Vagina (tissue), 2 donors: Measurements from ENCODE around the gene IMPDH2. TPM values are rescaled to one million over a fixed set of nuclear protein-coding genes. Genes with fewer than 3 reads are reported as not detected.

Source experiments
- DNase-seq, 2 donors: peaks; one replicate each; pipeline ENCODE4 v3.0.0-alpha.2; 2017; ENCODE audit errors: extremely low spot score in 2 of 2
- H3K27ac ChIP-seq: fragments of 200-600 bp; sonication (generic); one replicate; pipeline ENCODE4 v1.5.1; 2019
- H3K27me3 ChIP-seq: fragments of 200-600 bp; sonication (generic); one replicate; pipeline ENCODE4 v1.5.1; 2019
- H3K36me3 ChIP-seq, 2 donors: fragments of 200-600 bp; sonication (generic); one replicate each; pipeline ENCODE4 v1.5.1; 2017 to 2019
- H3K4me1 ChIP-seq: fragments of 200-600 bp; sonication (generic); one replicate; pipeline ENCODE4 v1.5.1; 2019
- H3K4me3 ChIP-seq, 2 donors: fragments of 200-600 bp; sonication (generic); 1 replicate in 1 of 2; 2 replicates in 1 of 2; pipeline ENCODE4 v1.5.1; 2016 to 2019
- H3K9me3 ChIP-seq: fragments of 200-600 bp; sonication (generic); one replicate; pipeline ENCODE4 v1.5.1; 2019
- POLR2A ChIP-seq, 2 donors: fragments of 450-650 bp; IDR thresholded peaks; one replicate each; pipeline ENCODE4 v1.6.1; 2017; ENCODE audit warnings: antibody characterized with exemption in 2 of 2, mild to moderate bottlenecking in 2 of 2, moderate library complexity in 2 of 2
- POLR2AphosphoS5 ChIP-seq, 2 donors: sonication (generic); formaldehyde crosslinking; IDR thresholded peaks; one replicate each; pipeline ENCODE4 v1.9.0; 2017; ENCODE audit warnings: antibody characterized with exemption in 2 of 2, mild to moderate bottlenecking in 2 of 2, low read depth in 1 of 2; ENCODE audit not compliant: insufficient read depth in 1 of 2
- intact Hi-C: fragments of 100-400 bp; cut with DNase I; formaldehyde crosslinking; loops from one replicate; pipeline ENCODE4 v1.15.1; 2023
- total RNA-seq: library from RNA; depleted of rRNA; stranded (reverse); fragments of >200 nt; gene quantifications from one replicate; pipeline ENCODE4 v1.2.3, GENCODE V29; 2016
- TF ChIP-seq, protein P1 (sequence below), 3 experiments: fragments of 450-650 bp in 2 of 3; fragments of 200-600 bp in 1 of 3; sonication (generic) in 1 of 3; IDR thresholded peaks; one replicate each; pipeline ENCODE4 v1.5.1; 2017 to 2019; ENCODE audit warnings: antibody characterized with exemption in 3 of 3, mild to moderate bottlenecking in 2 of 3, moderate library complexity in 2 of 3

IMPDH2 gene
- total RNA-seq, 1 donor from 2014 or later, result 185 TPM

DNA sequence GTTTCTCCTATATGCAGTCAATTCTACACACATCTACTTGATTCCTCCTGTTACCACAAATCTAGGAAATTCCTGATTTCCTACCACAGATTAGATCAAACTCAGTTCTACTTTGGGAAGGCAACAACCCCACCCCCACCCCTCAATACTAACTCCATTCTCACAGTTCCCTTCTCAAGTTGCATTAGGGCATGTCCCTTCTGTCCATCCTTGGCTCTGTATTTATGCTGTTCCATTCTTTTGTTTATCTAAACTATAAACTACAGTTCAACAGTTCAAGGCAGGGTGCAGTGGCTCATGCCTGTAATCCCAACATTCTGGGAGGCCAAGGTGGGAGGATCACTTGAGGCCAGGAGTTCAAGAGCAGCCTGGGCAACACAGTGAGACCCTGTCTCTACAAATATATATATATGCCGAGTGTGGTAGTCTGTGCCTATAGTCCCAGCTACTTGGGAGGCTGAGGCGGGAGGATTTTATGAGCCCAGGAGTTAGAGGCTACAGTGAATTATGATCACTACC is 25.2 kb upstream of the IMPDH2 start:
- DNase-seq, result no peak
- H3K4me3 ChIP-seq, result no peak overlapping the region
- TF ChIP-seq POLR2AphosphoS5 (IDR thresholded peaks at IDR 0.05; ENCODE audit: insufficient read depth in 1 of 2, low read depth in 1 of 2) (no peak), POLR2A (IDR thresholded peaks at IDR 0.05) (no peak)
- TF ChIP-seq, protein P1, sequence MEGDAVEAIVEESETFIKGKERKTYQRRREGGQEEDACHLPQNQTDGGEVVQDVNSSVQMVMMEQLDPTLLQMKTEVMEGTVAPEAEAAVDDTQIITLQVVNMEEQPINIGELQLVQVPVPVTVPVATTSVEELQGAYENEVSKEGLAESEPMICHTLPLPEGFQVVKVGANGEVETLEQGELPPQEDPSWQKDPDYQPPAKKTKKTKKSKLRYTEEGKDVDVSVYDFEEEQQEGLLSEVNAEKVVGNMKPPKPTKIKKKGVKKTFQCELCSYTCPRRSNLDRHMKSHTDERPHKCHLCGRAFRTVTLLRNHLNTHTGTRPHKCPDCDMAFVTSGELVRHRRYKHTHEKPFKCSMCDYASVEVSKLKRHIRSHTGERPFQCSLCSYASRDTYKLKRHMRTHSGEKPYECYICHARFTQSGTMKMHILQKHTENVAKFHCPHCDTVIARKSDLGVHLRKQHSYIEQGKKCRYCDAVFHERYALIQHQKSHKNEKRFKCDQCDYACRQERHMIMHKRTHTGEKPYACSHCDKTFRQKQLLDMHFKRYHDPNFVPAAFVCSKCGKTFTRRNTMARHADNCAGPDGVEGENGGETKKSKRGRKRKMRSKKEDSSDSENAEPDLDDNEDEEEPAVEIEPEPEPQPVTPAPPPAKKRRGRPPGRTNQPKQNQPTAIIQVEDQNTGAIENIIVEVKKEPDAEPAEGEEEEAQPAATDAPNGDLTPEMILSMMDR (IDR thresholded peaks at IDR 0.05), result no peak
- no peaks in the 10 kb centered on the region for H3K4me1 ChIP-seq
- H3K9me3 ChIP-seq, result no peaks in the 10 kb centered on the region
- no peaks in the 10 kb centered on the region for H3K27me3 ChIP-seq
- no peak overlapping the region for H3K27ac ChIP-seq
- H3K36me3 ChIP-seq, result peaks cover 0 to 58% of the 10 kb centered on the region in 2 donors
- intact Hi-C loops, result no loop called here

DNA sequence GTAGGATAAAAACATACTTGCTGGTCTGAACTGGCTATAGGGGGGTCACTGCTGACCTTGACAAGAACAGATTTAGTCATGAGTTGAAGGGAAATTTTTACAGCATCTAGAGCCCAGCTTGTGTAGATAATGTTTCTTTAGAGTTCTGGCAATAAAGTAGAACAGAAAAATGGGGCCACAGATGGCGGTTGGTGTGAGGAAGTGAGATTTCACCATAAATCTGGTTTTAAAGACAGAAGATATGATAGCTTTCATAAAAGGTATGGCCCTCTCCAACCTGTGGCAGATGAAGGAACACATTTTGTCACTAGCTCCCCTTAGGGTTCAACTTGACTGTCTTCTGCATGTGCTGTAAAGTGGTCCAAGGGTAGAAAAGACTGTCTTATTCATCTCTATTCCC is 24.3 kb upstream of the IMPDH2 start:
- H3K27me3 ChIP-seq, result no peaks in the 10 kb centered on the region
- no peak for DNase-seq
- intact Hi-C loops, result no loop called here
- TF ChIP-seq POLR2AphosphoS5 (IDR thresholded peaks at IDR 0.05; ENCODE audit: insufficient read depth in 1 of 2, low read depth in 1 of 2), result no peak
- TF ChIP-seq, protein P1 (IDR thresholded peaks at IDR 0.05), result no peak
- TF ChIP-seq POLR2A (IDR thresholded peaks at IDR 0.05), result no peak
- H3K36me3 ChIP-seq, result peaks cover 0 to 58% of the 10 kb centered on the region in 2 donors
- H3K27ac ChIP-seq, result no peak overlapping the region
- H3K4me1 ChIP-seq, result no peaks in the 10 kb centered on the region
- no peak overlapping the region for H3K4me3 ChIP-seq
- no peaks in the 10 kb centered on the region for H3K9me3 ChIP-seq

DNA sequence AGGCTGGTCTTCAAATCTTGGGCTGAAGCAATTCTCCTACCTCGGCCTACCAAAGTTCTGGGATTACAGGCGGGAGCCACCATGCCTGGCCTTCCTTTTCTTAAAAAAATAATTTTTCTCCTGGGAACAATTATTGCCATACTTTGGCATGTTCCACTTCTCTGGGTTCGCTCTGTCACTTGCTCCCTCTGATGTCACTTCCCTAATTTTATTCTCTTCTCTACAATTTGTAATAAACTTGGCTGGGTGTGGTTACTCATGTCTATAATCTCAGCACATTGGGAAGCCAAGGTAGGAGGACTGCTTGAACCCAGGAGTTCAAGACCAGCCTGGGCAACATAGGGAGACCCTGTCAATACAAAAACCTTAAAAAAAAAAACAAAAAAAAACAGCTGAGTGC is 6.1 kb upstream of the IMPDH2 start:
- no peak for DNase-seq
- TF ChIP-seq POLR2AphosphoS5 (IDR thresholded peaks at IDR 0.05; ENCODE audit: insufficient read depth in 1 of 2, low read depth in 1 of 2) (no peak), POLR2A (IDR thresholded peaks at IDR 0.05) (no peak)
- TF ChIP-seq, protein P1 (IDR thresholded peaks at IDR 0.05), result no peak
- H3K9me3 ChIP-seq, result no peaks in the 10 kb centered on the region
- no peaks in the 10 kb centered on the region for H3K27me3 ChIP-seq
- H3K27ac ChIP-seq, result no peak overlapping the region
- intact Hi-C loops, result no loop called here
- no peaks in the 10 kb centered on the region for H3K4me1 ChIP-seq
- peaks cover 0 to 55% of the 10 kb centered on the region in 2 donors for H3K36me3 ChIP-seq
- no peak overlapping the region for H3K4me3 ChIP-seq

DNA sequence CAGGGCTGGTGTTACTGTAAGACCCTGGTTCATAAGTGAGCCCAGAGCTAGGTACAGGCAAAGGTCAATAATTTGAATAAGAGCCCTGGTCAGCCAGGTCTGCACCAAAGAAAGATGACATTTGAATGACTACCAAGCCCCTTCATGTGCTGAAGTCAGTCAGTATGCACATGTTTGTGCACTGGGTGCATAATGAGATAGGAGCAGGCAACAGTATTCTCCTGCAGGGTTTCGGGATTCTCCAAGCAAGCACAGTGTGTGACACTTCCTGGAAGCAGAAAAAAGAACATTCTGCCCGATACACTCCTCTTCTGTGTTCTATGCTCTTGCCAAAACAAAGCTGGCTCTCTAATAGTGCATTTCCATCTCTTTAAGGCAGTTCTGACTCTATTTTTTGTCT is 5.5 kb upstream of the IMPDH2 start:
- Histone ChIP-seq H3K27ac (no peak overlapping the region), H3K4me3 (no peak overlapping the region), H3K4me1 (no peaks in the 10 kb centered on the region), H3K9me3 (no peaks in the 10 kb centered on the region), H3K27me3 (no peaks in the 10 kb centered on the region), H3K36me3 (peaks cover 0 to 49% of the 10 kb centered on the region in 2 donors)
- intact Hi-C loops, result no loop called here
- TF ChIP-seq POLR2A (IDR thresholded peaks at IDR 0.05), result no peak
- TF ChIP-seq, protein P1 (IDR thresholded peaks at IDR 0.05), result no peak
- no peak for TF ChIP-seq POLR2AphosphoS5 (IDR thresholded peaks at IDR 0.05; ENCODE audit: insufficient read depth in 1 of 2, low read depth in 1 of 2)
- no peak for DNase-seq

DNA sequence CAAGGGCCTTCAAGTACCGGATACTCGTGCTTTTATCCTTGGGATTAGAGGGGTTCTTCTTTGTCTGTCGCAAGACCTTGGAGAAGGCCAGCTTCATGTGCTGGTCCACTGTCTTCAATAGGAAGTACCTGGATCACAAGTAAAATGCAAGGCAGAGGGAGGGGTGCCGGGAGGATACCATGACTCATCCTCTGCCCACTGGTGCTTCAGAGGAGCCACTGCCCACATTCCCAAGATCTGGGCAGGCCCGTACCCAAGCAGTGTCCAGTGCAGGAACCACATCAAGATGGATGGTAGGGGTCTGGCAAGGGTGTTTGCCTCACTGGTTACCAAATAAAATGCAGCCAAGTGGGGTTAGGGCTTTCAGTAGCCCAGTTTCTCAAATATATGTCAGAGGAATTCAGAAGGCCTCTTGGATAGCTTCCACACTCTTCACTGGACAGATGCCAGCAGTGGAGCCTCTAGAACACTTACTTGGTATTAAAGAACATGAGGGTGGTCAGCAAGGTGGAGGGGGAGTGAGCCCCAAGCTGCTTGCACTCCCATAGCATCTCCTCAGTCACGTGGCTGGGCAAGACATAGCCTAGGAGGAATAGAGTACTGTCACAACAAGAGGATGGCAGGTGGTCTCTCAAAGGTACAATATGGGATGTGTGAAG is 3.6 kb upstream of the IMPDH2 start:
- no peaks in the 10 kb centered on the region for H3K27me3 ChIP-seq
- peaks cover 0 to 38% of the 10 kb centered on the region in 2 donors for H3K36me3 ChIP-seq
- H3K27ac ChIP-seq, result no peak overlapping the region
- no peaks in the 10 kb centered on the region for H3K9me3 ChIP-seq
- TF ChIP-seq, protein P1 (IDR thresholded peaks at IDR 0.05), result no peak
- TF ChIP-seq POLR2A (IDR thresholded peaks at IDR 0.05) (no peak), POLR2AphosphoS5 (IDR thresholded peaks at IDR 0.05; ENCODE audit: insufficient read depth in 1 of 2, low read depth in 1 of 2) (no peak)
- intact Hi-C loops, result no loop called here
- no peak overlapping the region for H3K4me3 ChIP-seq
- DNase-seq, result no peak
- peaks cover 12% of the 10 kb centered on the region for H3K4me1 ChIP-seq
